Activated naive CD4-positive, alpha-beta T cell treated with anti-CD3 and anti-CD28 coated beads, Interleukin-2, amount 10 ng/mL, durations not matched to agents 7 days and 5 days (primary cell): Measurements from ENCODE around the gene TMPRSS11B.
"Not testable (repeated sequence)": the region's sequence is repeated elsewhere in the genome, so short reads cannot be mapped to it uniquely, and the experiment has no call there.

Source experiments
- CTCF ChIA-PET: fragments of 350-600 bp; sonication (Branson Sonifier 250); formaldehyde crosslinking; loops from one replicate; lab custom pipeline; 2021; ENCODE audit warnings: antibody characterized with exemption; lab: Charles Lee
- DNase-seq: peaks from one replicate; pipeline ENCODE4 v3.0.0-alpha.2; 2020
- H3K27ac Mint-ChIP-seq: one replicate; pipeline ENCODE4 v1.8.0; 2021; ENCODE audit warnings: mild to moderate bottlenecking, moderate library complexity, mixed read lengths
- H3K27me3 Mint-ChIP-seq: one replicate; pipeline ENCODE4 v1.8.0; 2021; ENCODE audit warnings: mild to moderate bottlenecking, mixed read lengths
- H3K36me3 Mint-ChIP-seq: one replicate; pipeline ENCODE4 v1.8.0; 2021; ENCODE audit warnings: mixed read lengths
- H3K4me1 Mint-ChIP-seq: one replicate; pipeline ENCODE4 v1.8.0; 2021; ENCODE audit warnings: mixed read lengths
- H3K4me3 Mint-ChIP-seq: one replicate; pipeline ENCODE4 v1.8.0; 2021; ENCODE audit warnings: mild to moderate bottlenecking, moderate library complexity, mixed read lengths
- H3K9me3 Mint-ChIP-seq: one replicate; pipeline ENCODE4 v1.8.0; 2021; ENCODE audit warnings: mixed read lengths

Gene TMPRSS11B

DNA sequence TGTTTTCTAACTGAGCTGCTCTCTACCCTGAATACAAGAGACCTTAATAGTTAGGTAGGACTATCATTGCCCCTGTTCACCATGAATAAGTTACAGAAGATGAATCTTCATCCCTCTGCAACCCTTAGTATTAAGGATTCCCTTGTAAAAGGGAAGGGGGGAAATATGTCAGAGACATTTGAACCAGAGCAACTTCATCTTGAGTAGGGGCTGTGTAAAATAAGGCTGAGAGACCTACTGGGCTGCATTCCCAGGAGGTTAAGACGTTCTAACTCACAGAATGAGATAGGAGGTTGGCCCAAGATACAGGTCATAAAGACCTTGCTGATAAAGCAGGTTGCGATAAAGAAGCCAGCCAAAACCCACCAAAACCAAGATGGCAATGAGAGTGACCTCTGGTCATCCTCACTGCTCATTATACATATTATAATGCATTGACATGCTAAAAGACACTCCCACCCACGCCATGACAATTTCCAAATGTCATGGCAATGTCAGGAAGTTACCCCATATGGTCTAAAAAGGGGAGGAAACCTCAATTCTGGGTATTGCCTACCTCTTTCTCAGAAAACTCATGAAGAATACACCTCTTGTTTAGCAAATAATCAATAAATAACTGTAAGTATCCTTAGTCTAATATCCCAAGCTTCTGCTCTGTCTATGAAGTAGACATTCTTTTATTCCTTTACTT lies 19.5 kb upstream of the TMPRSS11B start:
- no peak for DNase-seq
- CTCF ChIA-PET, result no interaction called here
- Mint-ChIP-seq H3K9me3 (no peaks in the 10 kb centered on the region), H3K36me3 (no peaks in the 10 kb centered on the region), H3K4me3 (no peak overlapping the region), H3K27ac (no peak overlapping the region), H3K4me1 (peaks cover 6% of the 10 kb centered on the region), H3K27me3 (no peaks in the 10 kb centered on the region)

DNA sequence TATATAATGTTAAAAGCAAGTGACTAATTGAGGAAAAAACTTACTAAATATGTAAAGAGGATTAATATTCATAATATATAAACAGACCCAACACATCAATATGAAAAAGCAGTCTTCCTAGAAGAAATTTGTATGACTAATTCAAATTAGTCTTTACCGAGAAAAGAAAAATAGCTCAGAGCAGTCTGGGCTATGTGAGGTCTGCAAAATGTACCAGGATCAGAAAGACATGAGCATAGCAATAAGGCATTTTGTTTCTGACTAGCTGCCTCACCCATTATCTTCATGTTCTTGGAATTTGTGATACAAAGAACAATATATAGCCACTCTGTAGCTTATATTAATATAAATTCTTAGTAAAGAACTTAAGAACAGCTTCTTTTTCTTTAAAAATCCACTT lies 13.7 kb upstream of the TMPRSS11B start:
- H3K27me3 Mint-ChIP-seq, result no peaks in the 10 kb centered on the region
- no peak for DNase-seq
- CTCF ChIA-PET, result interaction anchor here (1.2 kb wide), 1 partner anchor 13 kb away, joined by 3 read pairs; no protein-coding TSS in a partner anchor
- no peak overlapping the region for H3K27ac Mint-ChIP-seq
- no peaks in the 10 kb centered on the region for H3K4me1 Mint-ChIP-seq
- H3K4me3 Mint-ChIP-seq, result no peak overlapping the region
- no peaks in the 10 kb centered on the region for H3K9me3 Mint-ChIP-seq
- H3K36me3 Mint-ChIP-seq, result no peaks in the 10 kb centered on the region

DNA sequence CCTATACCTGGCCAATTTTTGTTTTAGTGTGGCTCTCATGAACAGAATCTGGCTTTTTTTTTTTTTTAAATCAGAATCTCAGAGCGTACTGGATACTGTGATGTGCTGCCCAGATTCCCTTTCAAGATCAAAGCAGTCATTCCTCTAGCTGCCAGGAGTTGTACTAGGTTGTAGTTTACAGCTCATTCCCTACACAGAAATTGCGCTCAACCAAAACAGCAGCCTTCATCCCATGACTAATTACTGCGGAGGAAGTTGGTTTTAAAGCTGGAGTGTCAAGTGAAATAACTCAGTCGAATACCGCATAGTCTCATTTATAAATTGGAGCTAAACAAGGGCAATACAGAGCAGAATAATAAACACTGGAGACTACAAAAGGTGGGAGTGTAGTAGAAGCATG lies 12.2 kb upstream of the TMPRSS11B start:
- Mint-ChIP-seq H3K27ac (no peak overlapping the region), H3K27me3 (no peaks in the 10 kb centered on the region), H3K9me3 (no peaks in the 10 kb centered on the region), H3K4me1 (no peaks in the 10 kb centered on the region), H3K4me3 (no peak overlapping the region), H3K36me3 (no peaks in the 10 kb centered on the region)
- DNase-seq, result no peak
- CTCF ChIA-PET, result interaction anchor here (1.6 kb wide), 1 partner anchor 14 kb away, joined by 7 read pairs; no protein-coding TSS in a partner anchor

DNA sequence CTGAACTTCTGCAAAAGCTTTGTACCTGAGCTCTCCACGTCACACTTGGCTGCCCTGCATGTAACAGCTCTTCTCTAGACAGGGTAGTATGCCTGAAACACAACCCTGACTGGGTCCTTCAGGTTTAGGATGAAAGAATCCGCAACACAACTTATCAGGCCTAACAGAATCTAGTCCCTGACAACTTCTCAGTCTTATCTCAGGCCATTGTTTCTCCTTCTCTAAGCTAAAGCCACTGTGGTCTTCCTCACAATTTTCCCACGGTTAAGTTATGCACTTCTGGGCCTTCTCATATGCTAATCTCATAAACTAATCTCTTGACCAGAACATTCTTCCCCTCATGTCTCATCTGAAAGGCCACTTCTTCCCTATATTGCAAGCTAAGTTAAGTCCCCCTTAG lies 10.8 kb upstream of the TMPRSS11B start:
- Mint-ChIP-seq H3K9me3 (no peaks in the 10 kb centered on the region), H3K27ac (no peak overlapping the region), H3K4me1 (no peaks in the 10 kb centered on the region), H3K36me3 (no peaks in the 10 kb centered on the region), H3K4me3 (no peak overlapping the region), H3K27me3 (no peaks in the 10 kb centered on the region)
- CTCF ChIA-PET, result no interaction called here
- DNase-seq, result no peak

DNA sequence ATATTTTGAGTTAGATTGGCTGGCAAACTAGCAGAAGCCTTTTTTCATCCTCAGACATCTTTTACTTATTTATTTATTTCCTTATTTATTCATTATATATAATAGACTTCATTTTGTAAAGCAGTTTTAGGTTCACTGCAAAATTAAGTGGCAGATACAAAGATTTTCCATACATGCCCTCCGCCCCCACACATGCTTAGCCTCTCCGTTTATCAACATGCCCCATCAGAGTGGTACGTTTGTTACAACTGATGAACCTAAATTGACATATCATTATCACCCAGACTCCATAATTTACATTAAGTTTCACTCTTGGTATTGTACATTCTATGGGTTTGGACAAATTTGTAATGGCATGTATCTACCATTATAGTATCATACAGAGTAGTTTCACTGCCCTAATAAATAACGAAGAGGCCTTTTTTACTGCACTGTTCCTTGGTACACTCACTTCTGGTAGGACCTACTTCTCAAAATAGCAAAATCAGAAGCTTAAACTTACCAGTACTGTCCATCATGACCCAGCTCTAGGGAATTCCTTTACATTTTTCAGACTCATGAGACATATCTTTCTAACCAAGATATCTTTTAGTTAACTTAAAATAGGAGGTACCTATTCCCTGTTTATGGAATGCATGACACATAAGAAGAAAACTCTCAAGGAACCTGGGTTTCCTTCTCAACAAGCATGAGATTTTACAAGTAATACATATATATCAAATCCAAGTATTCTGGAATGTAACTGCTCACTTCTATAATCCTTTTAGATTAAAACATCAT lies 4.8 kb upstream of the TMPRSS11B start:
- Mint-ChIP-seq H3K9me3 (no peaks in the 10 kb centered on the region), H3K36me3 (no peaks in the 10 kb centered on the region), H3K27me3 (no peaks in the 10 kb centered on the region), H3K4me3 (no peak overlapping the region), H3K4me1 (peaks cover 7% of the 10 kb centered on the region), H3K27ac (no peak overlapping the region)
- CTCF ChIA-PET, result no interaction called here
- DNase-seq, result no peak

DNA sequence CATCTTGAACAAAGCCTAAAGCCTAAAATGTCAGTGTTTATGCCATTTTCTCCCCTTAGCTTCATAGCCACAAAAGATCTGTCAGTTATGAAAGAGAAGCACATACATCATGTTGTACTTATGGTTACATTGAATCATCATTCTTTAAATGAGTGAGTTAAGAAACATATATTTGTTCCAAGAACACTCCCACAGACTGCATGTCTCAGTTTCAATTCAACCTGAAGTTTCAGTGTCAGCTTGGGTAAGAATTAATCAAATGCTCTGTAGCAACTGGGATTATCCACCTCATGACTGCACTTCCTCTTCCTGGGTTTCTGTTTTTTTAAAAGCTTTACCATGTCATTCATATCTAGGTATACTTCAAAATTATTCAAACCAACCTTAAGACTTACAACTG lies 3.9 kb upstream of the TMPRSS11B start:
- no peak for DNase-seq
- H3K36me3 Mint-ChIP-seq, result no peaks in the 10 kb centered on the region
- H3K9me3 Mint-ChIP-seq, result no peaks in the 10 kb centered on the region
- CTCF ChIA-PET, result no interaction called here
- no peaks in the 10 kb centered on the region for H3K27me3 Mint-ChIP-seq
- peaks cover 7% of the 10 kb centered on the region for H3K4me1 Mint-ChIP-seq
- no peak overlapping the region for H3K27ac Mint-ChIP-seq
- H3K4me3 Mint-ChIP-seq, result no peak overlapping the region

DNA sequence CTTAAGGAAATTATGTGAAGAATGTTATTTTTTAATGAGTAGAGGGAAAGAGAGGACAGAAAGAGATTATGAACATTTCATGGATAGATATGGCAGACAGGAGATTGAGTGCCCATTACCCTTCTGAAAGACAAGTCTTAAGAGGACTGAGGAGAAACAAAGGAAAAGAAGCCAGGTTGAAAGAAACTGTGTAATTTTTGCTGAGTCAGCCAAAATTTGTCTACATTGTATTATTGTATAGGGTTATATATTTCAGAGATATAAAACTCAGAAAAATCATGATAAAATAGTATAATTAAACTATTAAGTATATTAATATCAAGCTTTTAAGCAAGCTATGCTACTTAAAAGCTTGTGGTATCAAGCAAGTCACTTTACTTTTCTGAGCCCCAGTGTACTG lies 4.9 kb downstream of the TMPRSS11B start:
- CTCF ChIA-PET, result no interaction called here
- no peaks in the 10 kb centered on the region for H3K36me3 Mint-ChIP-seq
- H3K27ac Mint-ChIP-seq, result no peak overlapping the region
- H3K9me3 Mint-ChIP-seq, result no peaks in the 10 kb centered on the region
- DNase-seq, result no peak
- H3K27me3 Mint-ChIP-seq, result peaks cover 3% of the 10 kb centered on the region
- no peak overlapping the region for H3K4me3 Mint-ChIP-seq
- no peaks in the 10 kb centered on the region for H3K4me1 Mint-ChIP-seq

DNA sequence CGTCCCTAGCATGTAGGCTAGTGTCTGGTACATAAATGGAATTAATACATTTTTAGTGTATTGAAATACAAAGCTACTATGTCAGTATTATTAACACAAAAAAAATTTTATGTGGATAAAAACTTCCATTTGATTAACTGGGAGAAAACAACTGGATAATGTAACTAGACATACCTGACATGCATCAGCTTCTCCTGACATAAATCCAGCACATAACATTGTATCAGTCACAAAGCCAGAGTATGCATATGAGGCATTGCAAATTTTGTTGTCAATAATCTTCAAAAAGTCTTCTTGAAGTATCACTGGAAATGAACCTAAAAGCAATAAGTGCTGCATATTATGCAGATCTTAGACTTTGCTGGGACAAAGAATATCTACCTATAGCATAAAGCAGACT lies 16.9 kb downstream of the TMPRSS11B start:
- no peak overlapping the region for H3K4me3 Mint-ChIP-seq
- no peak overlapping the region for H3K27ac Mint-ChIP-seq
- no peaks in the 10 kb centered on the region for H3K4me1 Mint-ChIP-seq
- H3K27me3 Mint-ChIP-seq, result no peaks in the 10 kb centered on the region
- CTCF ChIA-PET, result no interaction called here
- no peaks in the 10 kb centered on the region for H3K36me3 Mint-ChIP-seq
- H3K9me3 Mint-ChIP-seq, result no peaks in the 10 kb centered on the region
- no peak for DNase-seq

DNA sequence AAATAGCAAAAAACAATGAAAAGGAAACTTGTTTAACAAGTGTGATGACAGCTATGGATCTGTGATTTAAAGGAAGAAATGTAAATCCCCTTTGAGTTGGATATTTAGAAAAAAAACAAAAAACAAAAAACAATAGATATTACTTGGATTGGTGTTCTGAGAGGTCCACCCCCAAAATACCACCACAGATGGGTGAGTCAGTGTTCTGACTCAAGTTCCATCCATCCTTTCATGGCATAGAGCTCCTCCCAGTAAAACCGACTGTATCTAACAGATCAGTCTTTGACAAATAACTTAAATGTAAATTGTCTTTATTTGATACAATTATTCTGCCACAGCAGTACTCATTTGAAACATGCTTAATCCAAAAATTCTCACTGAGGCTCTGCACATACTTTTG lies 27.4 kb downstream of the TMPRSS11B start:
- no peaks in the 10 kb centered on the region for H3K9me3 Mint-ChIP-seq
- H3K4me3 Mint-ChIP-seq, result no peak overlapping the region
- no peaks in the 10 kb centered on the region for H3K4me1 Mint-ChIP-seq
- no peaks in the 10 kb centered on the region for H3K27me3 Mint-ChIP-seq
- no peak for DNase-seq
- no peak overlapping the region for H3K27ac Mint-ChIP-seq
- CTCF ChIA-PET, result no interaction called here
- no peaks in the 10 kb centered on the region for H3K36me3 Mint-ChIP-seq

DNA sequence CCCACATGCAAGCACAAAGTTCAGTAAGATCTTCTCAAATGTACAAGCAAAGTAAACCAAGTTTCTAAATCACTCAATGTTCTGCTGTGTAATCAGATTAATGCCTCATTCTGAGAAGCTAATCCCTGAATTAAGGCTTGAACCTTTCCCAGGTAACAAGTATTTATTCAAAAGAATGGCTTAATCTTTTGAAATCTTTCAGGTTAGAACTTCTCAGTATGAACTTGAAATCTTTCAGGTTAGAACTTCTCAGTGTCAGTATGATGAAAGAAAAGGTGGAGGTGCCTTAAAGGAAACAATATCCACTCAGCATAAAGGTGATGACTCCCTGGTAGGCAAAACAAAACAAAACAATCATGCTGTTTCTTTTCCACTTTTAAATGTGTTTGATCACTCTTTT lies 29.0 kb downstream of the TMPRSS11B start:
- no peaks in the 10 kb centered on the region for H3K27me3 Mint-ChIP-seq
- no peaks in the 10 kb centered on the region for H3K9me3 Mint-ChIP-seq
- H3K4me3 Mint-ChIP-seq, result no peak overlapping the region
- no peaks in the 10 kb centered on the region for H3K36me3 Mint-ChIP-seq
- no peak overlapping the region for H3K27ac Mint-ChIP-seq
- H3K4me1 Mint-ChIP-seq, result no peaks in the 10 kb centered on the region
- no peak for DNase-seq
- CTCF ChIA-PET, result interaction anchor here (1.3 kb wide), 1 partner anchor 14 kb away, joined by 3 read pairs; no protein-coding TSS in a partner anchor

DNA sequence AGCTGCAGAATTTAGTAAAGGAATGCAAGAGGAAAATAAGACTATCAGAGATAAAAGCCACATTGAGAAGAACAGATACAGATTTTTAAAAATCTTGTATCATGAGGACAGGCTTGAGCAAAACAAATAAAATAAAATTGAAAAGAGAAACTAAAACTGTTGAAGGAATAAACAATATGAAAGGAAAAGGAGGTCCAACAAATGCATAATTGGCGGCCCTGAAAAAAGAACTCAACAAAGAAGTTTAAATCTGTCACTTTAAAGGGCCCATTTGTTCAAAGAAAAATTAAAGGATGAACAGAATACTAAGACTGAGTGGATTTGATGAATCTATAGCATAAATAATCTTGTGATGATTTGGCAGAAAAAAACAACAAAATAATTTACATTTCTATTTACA lies 36.5 kb downstream of the TMPRSS11B start:
- CTCF ChIA-PET, result no interaction called here
- no peak for DNase-seq
- H3K9me3 Mint-ChIP-seq, result peaks cover 5% of the 10 kb centered on the region
- H3K27me3 Mint-ChIP-seq, result no peaks in the 10 kb centered on the region
- no peaks in the 10 kb centered on the region for H3K4me1 Mint-ChIP-seq
- no peak overlapping the region for H3K27ac Mint-ChIP-seq
- H3K36me3 Mint-ChIP-seq, result no peaks in the 10 kb centered on the region
- no peak overlapping the region for H3K4me3 Mint-ChIP-seq

DNA sequence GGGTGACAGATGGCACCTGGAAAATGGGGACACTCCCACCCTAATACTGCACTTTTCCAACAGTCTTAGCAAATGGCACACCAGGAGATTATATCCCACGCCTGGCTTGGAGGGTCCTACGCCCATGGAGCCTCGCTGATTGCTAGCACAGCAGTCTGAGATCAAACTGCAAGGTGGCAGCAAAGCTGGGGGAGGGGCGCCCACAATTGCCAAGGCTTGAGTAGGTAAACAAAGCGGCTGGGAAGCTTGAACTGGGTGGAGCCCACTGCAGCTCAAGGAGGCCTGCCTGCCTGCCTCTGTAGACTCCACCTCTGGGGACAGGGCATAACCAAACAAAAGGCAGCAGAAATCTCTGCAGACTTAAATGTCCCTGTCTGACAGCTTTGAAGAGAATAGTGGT lies 51.2 kb downstream of the TMPRSS11B start:
- H3K4me1 Mint-ChIP-seq, H3K27me3 Mint-ChIP-seq, H3K4me3 Mint-ChIP-seq, H3K36me3 Mint-ChIP-seq, DNase-seq, CTCF ChIA-PET, H3K9me3 Mint-ChIP-seq, H3K27ac Mint-ChIP-seq: not testable (repeated sequence)

DNA sequence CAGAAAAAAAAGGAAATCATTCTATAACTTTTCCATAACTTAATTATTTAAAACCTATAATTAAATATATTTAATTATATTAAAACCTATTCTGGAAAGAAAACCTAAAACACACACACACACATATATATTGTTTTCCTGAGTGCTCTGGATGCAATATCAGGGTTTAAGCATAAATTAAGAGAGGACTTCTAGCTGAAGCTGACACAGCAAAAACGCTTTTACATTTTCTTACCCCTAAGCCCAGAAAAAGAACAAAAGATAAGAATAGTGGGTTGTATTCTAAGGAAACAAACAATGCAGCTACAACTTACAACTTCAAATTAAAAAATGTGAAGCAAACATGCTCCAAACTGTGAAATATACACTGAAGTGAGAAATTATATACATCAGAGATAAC lies 52.3 kb downstream of the TMPRSS11B start:
- no peak for DNase-seq
- Mint-ChIP-seq H3K36me3 (no peaks in the 10 kb centered on the region), H3K4me1 (no peaks in the 10 kb centered on the region), H3K27ac (no peak overlapping the region), H3K27me3 (no peaks in the 10 kb centered on the region), H3K4me3 (no peak overlapping the region), H3K9me3 (peaks cover 3% of the 10 kb centered on the region)
- CTCF ChIA-PET, result no interaction called here

DNA sequence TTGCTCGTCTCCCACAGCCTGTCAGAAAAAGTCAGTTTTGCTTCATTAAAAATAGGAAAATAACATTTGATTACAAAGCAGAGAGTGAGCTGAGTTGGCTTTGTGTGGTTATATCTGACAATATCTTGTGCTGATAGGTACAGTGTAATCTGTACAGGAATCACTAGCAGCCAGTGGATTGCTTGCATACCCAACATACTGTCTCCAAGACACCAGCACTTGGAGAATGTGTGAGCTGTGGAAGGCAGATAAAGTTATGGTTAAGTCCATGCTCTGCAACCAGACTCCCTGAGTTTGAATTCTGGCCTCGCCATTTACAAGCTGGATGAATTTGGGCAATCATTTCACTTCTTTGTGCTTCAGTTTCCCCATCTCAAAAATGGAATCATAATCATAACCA lies 58.3 kb downstream of the TMPRSS11B start:
- no peak for DNase-seq
- CTCF ChIA-PET, result no interaction called here
- H3K9me3 Mint-ChIP-seq, result no peaks in the 10 kb centered on the region
- H3K27me3 Mint-ChIP-seq, result no peaks in the 10 kb centered on the region
- H3K36me3 Mint-ChIP-seq, result no peaks in the 10 kb centered on the region
- H3K4me1 Mint-ChIP-seq, result no peaks in the 10 kb centered on the region
- H3K27ac Mint-ChIP-seq, result no peak overlapping the region
- no peak overlapping the region for H3K4me3 Mint-ChIP-seq

DNA sequence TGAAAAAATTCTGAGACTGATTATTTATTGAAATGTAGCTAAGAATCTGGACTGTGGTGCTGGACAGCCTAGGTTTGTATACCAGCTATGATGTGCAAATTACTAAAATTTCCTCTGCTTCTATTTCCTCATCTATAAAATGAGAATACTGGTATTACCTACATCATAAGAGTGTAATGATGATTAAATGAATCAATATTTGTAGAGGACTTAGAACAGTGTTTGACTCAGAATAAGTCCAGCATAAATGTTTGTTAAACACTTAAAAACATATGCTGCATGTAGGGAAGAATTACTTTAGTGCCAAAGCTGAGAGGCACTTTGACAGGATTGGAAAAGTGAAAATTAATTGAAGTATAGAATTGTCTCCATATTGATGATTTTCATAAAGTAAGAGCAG lies 60.6 kb downstream of the TMPRSS11B start:
- Mint-ChIP-seq H3K36me3 (no peaks in the 10 kb centered on the region), H3K4me1 (no peaks in the 10 kb centered on the region), H3K27ac (no peak overlapping the region), H3K4me3 (no peak overlapping the region), H3K9me3 (no peaks in the 10 kb centered on the region), H3K27me3 (no peaks in the 10 kb centered on the region)
- DNase-seq, result no peak
- CTCF ChIA-PET, result interaction anchor here (1.1 to 1.2 kb wide), 2 partner anchors 9 to 11 kb away, joined by 3 to 4 read pairs; no protein-coding TSS in a partner anchor
